Measurements from ENCODE around the gene LRRC8C.

Gene LRRC8C

GRCh38 chr1:89635825-89636815, 3.2 kb downstream of the LRRC8C start:
- DNase-seq: no peak

- no peak for DNase-seq
Observed at GRCh38 chr1:89637496-89637895, 4.6 kb downstream of the LRRC8C start.

GRCh38 chr1:89640440-89640839, 7.5 kb downstream of the LRRC8C start:
- DNase-seq: no peak

GRCh38 chr1:89641781-89642180, 8.9 kb downstream of the LRRC8C start:
- DNase-seq: no peak

- DNase-seq: no peak
Observed at GRCh38 chr1:89643577-89643976, 10.7 kb downstream of the LRRC8C start.

- no peak for DNase-seq
Observed at GRCh38 chr1:89644119-89644814, 11.3 kb downstream of the LRRC8C start.

- no peak for DNase-seq
Observed at GRCh38 chr1:89646259-89646658, 13.3 kb downstream of the LRRC8C start.

GRCh38 chr1:89649783-89650182, 16.9 kb downstream of the LRRC8C start:
- DNase-seq: no peak

- DNase-seq: no peak
Observed at GRCh38 chr1:89652373-89652772, 19.5 kb downstream of the LRRC8C start.

- DNase-seq: no peak
Observed at GRCh38 chr1:89657886-89658285, 25.0 kb downstream of the LRRC8C start.

GRCh38 chr1:89659322-89660081, 26.6 kb downstream of the LRRC8C start:
- no peak for DNase-seq

GRCh38 chr1:89660224-89661061, 27.5 kb downstream of the LRRC8C start:
- DNase-seq: no peak

- DNase-seq: no peak
Observed at GRCh38 chr1:89665941-89666340, 33.0 kb downstream of the LRRC8C start.

GRCh38 chr1:89666640-89667039, 33.7 kb downstream of the LRRC8C start:
- no peak for DNase-seq

- DNase-seq: no peak
Observed at GRCh38 chr1:89667691-89668090, 34.8 kb downstream of the LRRC8C start.

GRCh38 chr1:89668961-89669360, 36.0 kb downstream of the LRRC8C start:
- no peak for DNase-seq

GRCh38 chr1:89669441-89669840, 36.5 kb downstream of the LRRC8C start:
- DNase-seq: no peak

GRCh38 chr1:89670163-89670562, 37.2 kb downstream of the LRRC8C start:
- no peak for DNase-seq

- no peak for DNase-seq
Observed at GRCh38 chr1:89670711-89671110, 37.8 kb downstream of the LRRC8C start.

- no peak for DNase-seq
Observed at GRCh38 chr1:89671775-89672488, 39.0 kb downstream of the LRRC8C start.

GRCh38 chr1:89672489-89673183, 39.7 kb downstream of the LRRC8C start:
- DNase-seq: no peak
